RWPE1 (cell line): ENCODE data around the gene OAF.

Experiments
- CTCF ChIA-PET: fragments of 350-600 bp; sonication (Branson Sonifier 250); formaldehyde crosslinking; extraction: SDS; loops from one replicate; lab custom pipeline; 2021; lab: Yijun Ruan, JAX
- POLR2A ChIA-PET: fragments of 400-600 bp; formaldehyde crosslinking; extraction: SDS; loops from one replicate; lab custom pipeline; 2020; ENCODE audit warnings: antibody characterized with exemption; ENCODE audit not compliant: low non-redundant PET; lab: Yijun Ruan, JAX
- DNase-seq: peaks from one replicate; pipeline ENCODE4 v3.0.0; 2012; ENCODE audit warnings: low spot score
- H3K27ac ChIP-seq: fragments of 450-650 bp; 2 replicates; pipeline ENCODE4 v1.5.1; 2017
- TF ChIP-seq, protein P1 (sequence below): fragments of 450-650 bp; conservative IDR thresholded peaks from 2 replicates; pipeline ENCODE4 v1.5.1; 2017; ENCODE audit warnings: low read depth, mild to moderate bottlenecking

The OAF gene

DNA sequence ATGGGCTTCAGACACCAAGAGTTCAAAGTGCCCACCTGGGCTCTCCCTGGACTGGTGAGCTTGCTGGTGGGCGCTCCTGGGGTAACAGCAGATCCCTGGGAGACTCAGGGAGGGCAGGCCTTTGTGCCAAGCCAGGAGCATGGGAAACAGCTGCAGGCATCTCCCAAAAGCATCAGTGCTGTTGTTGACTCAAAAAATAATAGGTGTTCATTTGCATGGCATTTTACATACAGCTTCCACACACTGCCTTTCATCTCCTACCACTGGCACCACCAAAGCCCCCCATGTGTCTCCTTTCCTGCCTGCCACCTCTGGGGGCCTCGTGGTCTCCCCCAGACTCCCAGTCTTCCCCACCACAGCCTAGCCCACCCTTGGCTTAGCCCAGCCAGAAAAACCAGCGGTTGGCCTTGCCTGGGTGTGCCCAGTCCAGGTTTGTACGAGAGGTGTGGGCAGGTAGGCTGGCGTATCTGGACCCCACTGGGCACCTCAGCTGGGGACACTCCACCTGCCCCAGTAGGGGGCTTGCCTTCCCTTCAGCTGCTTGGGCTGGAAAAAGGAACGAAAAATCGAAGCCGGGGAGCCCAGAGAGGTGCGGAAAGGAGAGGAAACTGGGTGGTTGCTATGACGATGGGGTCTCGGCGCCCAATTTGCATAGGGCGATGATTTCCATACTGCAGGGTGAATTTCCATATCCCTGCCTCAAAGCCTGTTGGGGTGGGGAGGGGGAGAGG is 44.1 kb downstream of the OAF start:
- DNase-seq: no peak
- ChIA-PET CTCF (interaction anchor here (0.7 to 0.9 kb wide), 2 partner anchors 10 to 101 kb away, joined by 3 read pairs; no protein-coding TSS in a partner anchor), POLR2A (no interaction called here)
- TF ChIP-seq, protein P1, sequence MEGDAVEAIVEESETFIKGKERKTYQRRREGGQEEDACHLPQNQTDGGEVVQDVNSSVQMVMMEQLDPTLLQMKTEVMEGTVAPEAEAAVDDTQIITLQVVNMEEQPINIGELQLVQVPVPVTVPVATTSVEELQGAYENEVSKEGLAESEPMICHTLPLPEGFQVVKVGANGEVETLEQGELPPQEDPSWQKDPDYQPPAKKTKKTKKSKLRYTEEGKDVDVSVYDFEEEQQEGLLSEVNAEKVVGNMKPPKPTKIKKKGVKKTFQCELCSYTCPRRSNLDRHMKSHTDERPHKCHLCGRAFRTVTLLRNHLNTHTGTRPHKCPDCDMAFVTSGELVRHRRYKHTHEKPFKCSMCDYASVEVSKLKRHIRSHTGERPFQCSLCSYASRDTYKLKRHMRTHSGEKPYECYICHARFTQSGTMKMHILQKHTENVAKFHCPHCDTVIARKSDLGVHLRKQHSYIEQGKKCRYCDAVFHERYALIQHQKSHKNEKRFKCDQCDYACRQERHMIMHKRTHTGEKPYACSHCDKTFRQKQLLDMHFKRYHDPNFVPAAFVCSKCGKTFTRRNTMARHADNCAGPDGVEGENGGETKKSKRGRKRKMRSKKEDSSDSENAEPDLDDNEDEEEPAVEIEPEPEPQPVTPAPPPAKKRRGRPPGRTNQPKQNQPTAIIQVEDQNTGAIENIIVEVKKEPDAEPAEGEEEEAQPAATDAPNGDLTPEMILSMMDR: no peak
- H3K27ac ChIP-seq: no peak overlapping the region

DNA sequence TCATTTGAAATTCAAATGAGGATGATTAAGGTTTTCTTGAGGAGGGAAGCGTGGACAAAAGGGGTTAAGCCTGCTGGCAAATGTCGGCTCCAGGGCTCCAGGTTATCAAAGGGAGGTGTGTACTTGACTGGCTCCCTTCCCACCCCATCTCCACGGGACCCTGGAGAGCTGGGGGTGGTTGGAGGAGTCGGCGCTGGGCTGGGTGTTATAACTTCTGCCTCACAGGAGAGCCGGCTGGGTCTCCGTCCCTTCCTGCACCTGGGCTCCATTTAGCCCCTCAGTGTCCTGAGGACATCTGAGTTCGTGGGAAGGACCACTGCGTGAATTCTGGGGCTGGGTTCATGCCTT is 44.7 kb downstream of the OAF start:
- ChIA-PET CTCF (interaction anchor here (0.7 to 0.9 kb wide), 2 partner anchors 9 to 102 kb away, joined by 3 read pairs; no protein-coding TSS in a partner anchor), POLR2A (no interaction called here)
- TF ChIP-seq, protein P1: no peak
- no peak overlapping the region for H3K27ac ChIP-seq
- DNase-seq: no peak

DNA sequence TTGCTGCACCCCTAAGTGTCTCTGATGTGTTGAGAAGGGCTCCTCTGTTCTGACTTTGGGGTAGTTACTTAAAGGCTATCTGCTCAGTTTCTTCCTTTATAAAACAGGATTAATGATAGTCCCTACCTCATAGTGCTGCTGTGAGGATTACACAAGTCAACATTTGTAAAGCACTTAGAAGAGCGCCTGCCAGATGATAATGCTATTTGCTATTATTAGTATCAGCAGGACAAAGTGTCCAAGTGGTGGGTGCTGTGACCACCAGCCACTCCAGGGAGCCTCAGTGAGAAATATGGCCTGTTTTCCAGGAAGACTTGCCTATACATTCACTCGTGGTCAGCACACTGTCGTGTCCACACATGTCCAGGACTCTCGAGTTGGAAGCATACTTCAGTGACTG is 45.3 kb downstream of the OAF start:
- no peak for DNase-seq
- POLR2A ChIA-PET: no interaction called here
- CTCF ChIA-PET: no interaction called here
- TF ChIP-seq, protein P1: no peak
- H3K27ac ChIP-seq: no peak overlapping the region

DNA sequence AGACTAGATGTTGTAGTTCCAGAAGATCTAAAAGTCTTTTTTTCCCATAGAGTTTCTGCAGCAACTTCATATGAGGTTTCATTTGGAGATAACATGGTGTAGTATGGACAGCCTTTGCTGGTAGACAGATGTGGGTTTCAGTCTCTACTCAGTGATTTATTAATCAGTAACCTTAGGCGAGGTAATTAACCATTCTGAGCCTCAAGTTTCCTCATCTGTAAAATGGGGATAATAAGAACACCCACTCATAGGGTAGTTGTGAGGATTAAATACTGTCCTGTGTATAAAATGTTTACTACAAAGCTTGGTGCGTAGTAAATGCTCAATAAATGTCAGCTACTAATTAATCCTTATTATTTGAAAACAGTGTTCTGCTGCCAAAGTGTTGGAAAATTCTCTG is 45.9 kb downstream of the OAF start:
- DNase-seq: no peak
- H3K27ac ChIP-seq: no peak overlapping the region
- ChIA-PET CTCF (interaction anchor here (0.7 kb wide), 1 partner anchor 892 kb away, joined by 3 read pairs; no protein-coding TSS in a partner anchor), POLR2A (no interaction called here)
- TF ChIP-seq, protein P1: no peak

DNA sequence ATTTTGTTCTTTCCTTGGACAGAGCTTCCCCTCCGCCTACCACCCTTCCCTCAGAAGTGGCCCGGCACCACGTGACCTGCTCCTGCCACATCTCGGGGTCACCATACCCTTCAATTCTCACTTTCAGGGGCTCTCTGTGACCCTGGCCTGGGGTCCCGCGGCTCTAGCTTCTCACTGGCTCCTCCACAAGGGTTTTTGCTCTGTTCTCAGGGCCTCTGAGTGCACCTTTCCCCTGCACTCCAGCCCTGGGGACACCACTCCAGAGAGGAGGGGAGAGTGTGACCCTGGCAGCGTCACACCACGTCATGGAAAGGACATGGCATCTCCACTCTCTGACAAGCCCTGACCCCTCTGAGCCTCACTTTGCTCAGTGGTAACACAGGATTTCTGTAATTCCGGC is 46.5 kb downstream of the OAF start:
- CTCF ChIA-PET: no interaction called here

DNA sequence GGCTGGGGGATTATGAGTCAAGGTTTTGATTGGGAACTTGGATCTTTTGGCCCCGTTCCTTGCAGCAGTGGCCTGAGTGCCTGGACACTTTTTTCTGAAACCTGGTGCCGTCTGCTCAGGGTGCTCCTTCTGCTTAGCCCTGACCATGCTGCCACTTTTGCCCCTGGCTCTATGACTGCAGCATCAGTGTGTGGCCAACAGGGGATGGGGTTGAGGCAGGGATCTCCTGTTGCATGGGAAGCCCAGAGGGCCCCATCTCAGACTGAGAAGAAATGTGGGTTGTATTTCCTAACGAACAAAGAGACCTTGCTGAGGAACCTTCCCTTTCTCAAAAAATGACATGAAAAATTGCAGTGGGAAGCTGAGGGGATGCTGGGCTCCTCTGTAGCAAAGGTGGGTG is 47.8 kb downstream of the OAF start:
- H3K27ac ChIP-seq: no peak overlapping the region
- CTCF ChIA-PET: interaction anchor here (0.6 to 1.1 kb wide), 2 partner anchors 41 to 330 kb away, joined by 3 to 5 read pairs; no protein-coding TSS in a partner anchor
- no peak for DNase-seq
- POLR2A ChIA-PET: no interaction called here
- TF ChIP-seq, protein P1: no peak

More for the DNA sequence above, 46.5 kb downstream of the OAF start:
- POLR2A ChIA-PET: no interaction called here
- no peak for DNase-seq
- TF ChIP-seq, protein P1: no peak
- H3K27ac ChIP-seq: no peak overlapping the region
